ENCODE data around the gene MPZL1. TPM values are rescaled to one million over a fixed set of nuclear protein-coding genes. Genes with fewer than 3 reads are reported as not detected.

The MPZL1 gene
- total and polyA plus RNA-seq, 2 of the 13 experiments (the other 11 are each of a cell fraction or from before 2014, with no cell fraction given) = 38.0 to 68.7 TPM

DNA sequence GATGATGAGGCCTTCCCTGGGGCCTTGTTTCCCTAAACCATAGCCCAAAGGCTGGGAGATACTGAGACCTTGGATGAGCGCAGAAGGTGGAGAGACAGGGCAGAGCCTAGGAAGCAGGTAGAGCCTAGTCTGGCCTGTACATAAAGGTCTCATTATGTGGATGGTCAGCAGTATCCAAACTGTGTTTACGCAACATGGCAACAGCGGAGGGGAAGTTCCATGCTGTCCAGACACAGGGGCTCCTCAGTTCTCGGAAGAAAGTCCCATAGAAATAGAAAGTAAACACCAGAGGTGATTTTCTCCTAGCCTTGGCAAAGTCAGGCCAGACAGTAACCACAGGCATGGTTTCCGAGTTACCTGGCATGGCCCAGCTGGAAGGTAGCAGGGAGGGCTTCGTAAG lies 42.1 kb upstream of the MPZL1 start (continued):
- TF ChIP-seq, protein P1, sequence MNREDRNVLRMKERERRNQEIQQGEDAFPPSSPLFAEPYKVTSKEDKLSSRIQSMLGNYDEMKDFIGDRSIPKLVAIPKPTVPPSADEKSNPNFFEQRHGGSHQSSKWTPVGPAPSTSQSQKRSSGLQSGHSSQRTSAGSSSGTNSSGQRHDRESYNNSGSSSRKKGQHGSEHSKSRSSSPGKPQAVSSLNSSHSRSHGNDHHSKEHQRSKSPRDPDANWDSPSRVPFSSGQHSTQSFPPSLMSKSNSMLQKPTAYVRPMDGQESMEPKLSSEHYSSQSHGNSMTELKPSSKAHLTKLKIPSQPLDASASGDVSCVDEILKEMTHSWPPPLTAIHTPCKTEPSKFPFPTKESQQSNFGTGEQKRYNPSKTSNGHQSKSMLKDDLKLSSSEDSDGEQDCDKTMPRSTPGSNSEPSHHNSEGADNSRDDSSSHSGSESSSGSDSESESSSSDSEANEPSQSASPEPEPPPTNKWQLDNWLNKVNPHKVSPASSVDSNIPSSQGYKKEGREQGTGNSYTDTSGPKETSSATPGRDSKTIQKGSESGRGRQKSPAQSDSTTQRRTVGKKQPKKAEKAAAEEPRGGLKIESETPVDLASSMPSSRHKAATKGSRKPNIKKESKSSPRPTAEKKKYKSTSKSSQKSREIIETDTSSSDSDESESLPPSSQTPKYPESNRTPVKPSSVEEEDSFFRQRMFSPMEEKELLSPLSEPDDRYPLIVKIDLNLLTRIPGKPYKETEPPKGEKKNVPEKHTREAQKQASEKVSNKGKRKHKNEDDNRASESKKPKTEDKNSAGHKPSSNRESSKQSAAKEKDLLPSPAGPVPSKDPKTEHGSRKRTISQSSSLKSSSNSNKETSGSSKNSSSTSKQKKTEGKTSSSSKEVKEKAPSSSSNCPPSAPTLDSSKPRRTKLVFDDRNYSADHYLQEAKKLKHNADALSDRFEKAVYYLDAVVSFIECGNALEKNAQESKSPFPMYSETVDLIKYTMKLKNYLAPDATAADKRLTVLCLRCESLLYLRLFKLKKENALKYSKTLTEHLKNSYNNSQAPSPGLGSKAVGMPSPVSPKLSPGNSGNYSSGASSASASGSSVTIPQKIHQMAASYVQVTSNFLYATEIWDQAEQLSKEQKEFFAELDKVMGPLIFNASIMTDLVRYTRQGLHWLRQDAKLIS (CRISPR knock-in tag; IDR thresholded peaks at IDR 0.05) = no peak
- no peak for TF ChIP-seq NR3C1 (CRISPR knock-in tag; IDR thresholded peaks at IDR 0.05)
- TF ChIP-seq, protein P2, sequence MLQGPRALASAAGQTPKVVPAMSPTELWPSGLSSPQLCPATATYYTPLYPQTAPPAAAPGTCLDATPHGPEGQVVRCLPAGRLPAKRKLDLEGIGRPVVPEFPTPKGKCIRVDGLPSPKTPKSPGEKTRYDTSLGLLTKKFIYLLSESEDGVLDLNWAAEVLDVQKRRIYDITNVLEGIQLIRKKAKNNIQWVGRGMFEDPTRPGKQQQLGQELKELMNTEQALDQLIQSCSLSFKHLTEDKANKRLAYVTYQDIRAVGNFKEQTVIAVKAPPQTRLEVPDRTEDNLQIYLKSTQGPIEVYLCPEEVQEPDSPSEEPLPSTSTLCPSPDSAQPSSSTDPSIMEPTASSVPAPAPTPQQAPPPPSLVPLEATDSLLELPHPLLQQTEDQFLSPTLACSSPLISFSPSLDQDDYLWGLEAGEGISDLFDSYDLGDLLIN (CRISPR knock-in tag; IDR thresholded peaks at IDR 0.05; ENCODE audit: borderline replicate concordance) = no peak
- no peak for TF ChIP-seq ATAD3A (CRISPR knock-in tag; IDR thresholded peaks at IDR 0.05)
- TF ChIP-seq, protein P3, sequence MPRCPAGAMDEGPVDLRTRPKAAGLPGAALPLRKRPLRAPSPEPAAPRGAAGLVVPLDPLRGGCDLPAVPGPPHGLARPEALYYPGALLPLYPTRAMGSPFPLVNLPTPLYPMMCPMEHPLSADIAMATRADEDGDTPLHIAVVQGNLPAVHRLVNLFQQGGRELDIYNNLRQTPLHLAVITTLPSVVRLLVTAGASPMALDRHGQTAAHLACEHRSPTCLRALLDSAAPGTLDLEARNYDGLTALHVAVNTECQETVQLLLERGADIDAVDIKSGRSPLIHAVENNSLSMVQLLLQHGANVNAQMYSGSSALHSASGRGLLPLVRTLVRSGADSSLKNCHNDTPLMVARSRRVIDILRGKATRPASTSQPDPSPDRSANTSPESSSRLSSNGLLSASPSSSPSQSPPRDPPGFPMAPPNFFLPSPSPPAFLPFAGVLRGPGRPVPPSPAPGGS (CRISPR knock-in tag; IDR thresholded peaks at IDR 0.05) = no peak
- no peak for TF ChIP-seq NR1H2 (CRISPR knock-in tag; IDR thresholded peaks at IDR 0.05; ENCODE audit: borderline replicate concordance, low read depth)
- TF ChIP-seq ARNT (IDR thresholded peaks at IDR 0.05) = no peak

DNA sequence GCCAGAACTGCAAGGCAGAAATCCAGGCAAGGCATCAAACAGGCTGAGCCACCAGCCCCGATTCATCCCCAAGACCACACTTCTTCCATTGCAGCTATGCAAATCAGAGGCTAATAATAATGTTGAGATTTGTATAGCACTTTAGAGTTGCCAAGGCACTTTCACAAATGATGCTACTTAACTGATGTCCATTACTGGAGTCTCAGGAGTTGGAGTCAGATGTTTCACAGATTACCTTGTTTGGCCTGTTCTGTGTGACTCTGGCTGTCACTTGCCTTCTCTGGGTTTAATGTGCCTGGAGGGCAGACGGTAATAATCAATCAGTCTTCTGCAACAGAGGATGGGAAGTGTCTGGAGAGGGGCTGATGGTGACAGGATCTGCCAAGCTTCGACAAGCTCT lies 40.8 kb upstream of the MPZL1 start:
- ATAC-seq = no peak
- DNase-seq (ENCODE audit: low spot score) = no peak
- in situ Hi-C loops (cut with HindIII; ENCODE audit: extremely low pct_ligation_motif_present, low pct_unique_long_range_greater_than_20kb) = no loop called here
- Histone ChIP-seq H3K4me2 (ENCODE audit: low read depth, low read length) (no peak overlapping the region), H3K36me3 (replicated peaks in 1 of 2; ENCODE audit: control insufficient read depth in 1 of 2, insufficient read depth in 2 of 2, low read length in 2 of 2) (no peaks in the 10 kb centered on the region), H3K79me2 (ENCODE audit: insufficient read depth, low read length) (no peaks in the 10 kb centered on the region), H3K4me3 (replicated peaks in 1 of 3; ENCODE audit: insufficient read depth in 1 of 3, low read depth in 2 of 3, low read length in 3 of 3) (no peak overlapping the region), H2AFZ (ENCODE audit: low read length) (no peak overlapping the region), H4K20me1 (ENCODE audit: insufficient read depth, low read length) (no peaks in the 10 kb centered on the region), H3K9me3 (ENCODE audit: low read length) (no peaks in the 10 kb centered on the region), H3K4me1 (ENCODE audit: insufficient read depth, low read length) (peaks cover 15% of the 10 kb centered on the region), H3K9ac (ENCODE audit: insufficient read depth, low read depth, low read length) (no peak overlapping the region), H3K27ac (ENCODE audit: extremely low read length, insufficient read depth, low read length) (no peak overlapping the region), H3K27me3 (ENCODE audit: control insufficient read depth in 1 of 2, insufficient read depth in 2 of 2, low read length in 2 of 2) (peaks cover 0 to 16% of the 10 kb centered on the region in 2 experiments; a peak in 2 of 5 replicates)
- POLR2A ChIA-PET = no interaction called here
- no peak for FAIRE-seq
- no TSS peak for BruUV-seq (replicated peaks)
- WGBS (ENCODE audit: low lambda C conversion rate) = 5% methylated on average over 3 of the region's 3 CpGs
- CTCF ChIA-PET (ENCODE audit: low intra/inter-chr PET ratio, low total read pairs) = no interaction called here
- intact Hi-C loops (cut with micrococcal nuclease; ENCODE audit: unreplicated experiment) = no loop called here
- no peak for TF ChIP-seq SP1 (IDR thresholded peaks at IDR 0.05)
- no peak for TF ChIP-seq SP1 (CRISPR knock-in tag; IDR thresholded peaks at IDR 0.05)
- TF ChIP-seq PTBP1 (IDR thresholded peaks at IDR 0.05; ENCODE audit: low read depth, low read length, poor library complexity, severe bottlenecking) = no peak
- TF ChIP-seq, protein P4, sequence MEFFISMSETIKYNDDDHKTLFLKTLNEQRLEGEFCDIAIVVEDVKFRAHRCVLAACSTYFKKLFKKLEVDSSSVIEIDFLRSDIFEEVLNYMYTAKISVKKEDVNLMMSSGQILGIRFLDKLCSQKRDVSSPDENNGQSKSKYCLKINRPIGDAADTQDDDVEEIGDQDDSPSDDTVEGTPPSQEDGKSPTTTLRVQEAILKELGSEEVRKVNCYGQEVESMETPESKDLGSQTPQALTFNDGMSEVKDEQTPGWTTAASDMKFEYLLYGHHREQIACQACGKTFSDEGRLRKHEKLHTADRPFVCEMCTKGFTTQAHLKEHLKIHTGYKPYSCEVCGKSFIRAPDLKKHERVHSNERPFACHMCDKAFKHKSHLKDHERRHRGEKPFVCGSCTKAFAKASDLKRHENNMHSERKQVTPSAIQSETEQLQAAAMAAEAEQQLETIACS (CRISPR knock-in tag; IDR thresholded peaks at IDR 0.05) = no peak
- TF ChIP-seq, protein P5, sequence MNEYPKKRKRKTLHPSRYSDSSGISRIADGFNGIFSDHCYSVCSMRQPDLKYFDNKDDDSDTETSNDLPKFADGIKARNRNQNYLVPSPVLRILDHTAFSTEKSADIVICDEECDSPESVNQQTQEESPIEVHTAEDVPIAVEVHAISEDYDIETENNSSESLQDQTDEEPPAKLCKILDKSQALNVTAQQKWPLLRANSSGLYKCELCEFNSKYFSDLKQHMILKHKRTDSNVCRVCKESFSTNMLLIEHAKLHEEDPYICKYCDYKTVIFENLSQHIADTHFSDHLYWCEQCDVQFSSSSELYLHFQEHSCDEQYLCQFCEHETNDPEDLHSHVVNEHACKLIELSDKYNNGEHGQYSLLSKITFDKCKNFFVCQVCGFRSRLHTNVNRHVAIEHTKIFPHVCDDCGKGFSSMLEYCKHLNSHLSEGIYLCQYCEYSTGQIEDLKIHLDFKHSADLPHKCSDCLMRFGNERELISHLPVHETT (CRISPR knock-in tag; conservative IDR thresholded peaks at IDR 0.05) = no peak
- no peak for TF ChIP-seq CBX5 (CRISPR knock-in tag; IDR thresholded peaks at IDR 0.05; ENCODE audit: borderline replicate concordance)
- TF ChIP-seq, protein P6, sequence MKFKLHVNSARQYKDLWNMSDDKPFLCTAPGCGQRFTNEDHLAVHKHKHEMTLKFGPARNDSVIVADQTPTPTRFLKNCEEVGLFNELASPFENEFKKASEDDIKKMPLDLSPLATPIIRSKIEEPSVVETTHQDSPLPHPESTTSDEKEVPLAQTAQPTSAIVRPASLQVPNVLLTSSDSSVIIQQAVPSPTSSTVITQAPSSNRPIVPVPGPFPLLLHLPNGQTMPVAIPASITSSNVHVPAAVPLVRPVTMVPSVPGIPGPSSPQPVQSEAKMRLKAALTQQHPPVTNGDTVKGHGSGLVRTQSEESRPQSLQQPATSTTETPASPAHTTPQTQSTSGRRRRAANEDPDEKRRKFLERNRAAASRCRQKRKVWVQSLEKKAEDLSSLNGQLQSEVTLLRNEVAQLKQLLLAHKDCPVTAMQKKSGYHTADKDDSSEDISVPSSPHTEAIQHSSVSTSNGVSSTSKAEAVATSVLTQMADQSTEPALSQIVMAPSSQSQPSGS (CRISPR knock-in tag; IDR thresholded peaks at IDR 0.05) = no peak
